Neuronal stem cell (in vitro differentiated cells): ENCODE measurements around the gene C17orf100.

ENCODE experiments used
- DNase-seq: peaks from one replicate; pipeline ENCODE4 v3.0.0-alpha.2; 2013; ENCODE audit warnings: low spot score
- H2AFZ ChIP-seq: one replicate; pipeline ENCODE4 v1.6.1; 2013; ENCODE audit warnings: mild to moderate bottlenecking, low read length, inconsistent platforms
- H2AK5ac ChIP-seq: 2 replicates; pipeline ENCODE4 v1.6.1; 2013; ENCODE audit warnings: low read depth, mild to moderate bottlenecking, inconsistent platforms, low read length, moderate library complexity, mixed read lengths
- H2BK120ac ChIP-seq: 2 replicates; pipeline ENCODE4 v1.6.1; 2013; ENCODE audit warnings: low read depth, mild to moderate bottlenecking, inconsistent platforms, low read length, moderate library complexity, mixed read lengths
- H2BK12ac ChIP-seq: one replicate; pipeline ENCODE4 v1.6.1; 2013; ENCODE audit warnings: low read length, inconsistent platforms
- H2BK15ac ChIP-seq: 2 replicates; pipeline ENCODE4 v1.6.1; 2013; ENCODE audit warnings: mild to moderate bottlenecking, low read length, inconsistent platforms, mixed read lengths
- H2BK5ac ChIP-seq: one replicate; pipeline ENCODE4 v1.6.1; 2013; ENCODE audit warnings: inconsistent platforms, mild to moderate bottlenecking, low read length, moderate library complexity
- H3K14ac ChIP-seq: one replicate; pipeline ENCODE4 v1.6.1; 2013; ENCODE audit warnings: low read length, inconsistent platforms
- H3K18ac ChIP-seq: 2 replicates; pipeline ENCODE4 v1.6.1; 2013; ENCODE audit warnings: low read length, inconsistent platforms
- H3K23ac ChIP-seq: 2 replicates; pipeline ENCODE4 v1.6.1; 2013; ENCODE audit warnings: low read depth, mild to moderate bottlenecking, mixed read lengths, low read length, inconsistent platforms; ENCODE audit not compliant: poor library complexity
- H3K27ac ChIP-seq: replicated peaks from 3 replicates; pipeline ENCODE4 v1.5.1; 2013; ENCODE audit warnings: low read length, inconsistent platforms
- H3K27me3 ChIP-seq, 3 experiments: 2 replicates each; pipeline ENCODE4 v1.6.1; 2013; ENCODE audit warnings: low read length in 3 of 3, mild to moderate bottlenecking in 2 of 3, inconsistent platforms in 1 of 3, low read depth in 1 of 3, mixed read lengths in 1 of 3, moderate library complexity in 1 of 3; ENCODE audit not compliant: control insufficient read depth in 3 of 3, insufficient read depth in 3 of 3
- H3K36me3 ChIP-seq, 2 donors: replicated peaks in 1 of 2; 2 replicates each; pipeline ENCODE4 v1.6.1; 2013; ENCODE audit warnings: low read length in 2 of 2; ENCODE audit not compliant: control insufficient read depth in 2 of 2, insufficient read depth in 2 of 2
- H3K4ac ChIP-seq: 2 replicates; pipeline ENCODE4 v1.6.1; 2013; ENCODE audit warnings: inconsistent platforms, mild to moderate bottlenecking, low read length, moderate library complexity
- H3K4me1 ChIP-seq, 2 donors: 1 replicate in 1 of 2; 2 replicates in 1 of 2; pipeline ENCODE4 v1.6.1; 2013; ENCODE audit warnings: low read length in 2 of 2, low read depth in 1 of 2; ENCODE audit not compliant: control insufficient read depth in 2 of 2, insufficient read depth in 1 of 2
- H3K4me2 ChIP-seq: one replicate; pipeline ENCODE4 v1.6.1; 2013; ENCODE audit warnings: mild to moderate bottlenecking, low read length, inconsistent platforms; ENCODE audit not compliant: insufficient read depth, poor library complexity, severe bottlenecking
- H3K4me3 ChIP-seq, 2 donors: 2 replicates each; pipeline ENCODE4 v1.5.1; 2013; ENCODE audit warnings: low read length in 2 of 2, mild to moderate bottlenecking in 2 of 2, inconsistent platforms in 1 of 2, moderate library complexity in 1 of 2
- H3K79me1 ChIP-seq: one replicate; pipeline ENCODE4 v1.6.1; 2013; ENCODE audit warnings: low read depth, mild to moderate bottlenecking, inconsistent platforms, low read length, moderate library complexity
- H3K9ac ChIP-seq: one replicate; pipeline ENCODE4 v1.6.1; 2013; ENCODE audit warnings: mild to moderate bottlenecking, low read depth, low read length, inconsistent platforms; ENCODE audit not compliant: poor library complexity
- H3K9me3 ChIP-seq, 2 donors: replicated peaks in 1 of 2; 2 replicates each; pipeline versions ENCODE3 to v1.6.1; 2013; ENCODE audit warnings: low read length in 2 of 2, mild to moderate bottlenecking in 2 of 2, inconsistent platforms in 1 of 2, low read depth in 1 of 2, mixed read lengths in 1 of 2, moderate library complexity in 1 of 2; ENCODE audit not compliant: control insufficient read depth in 2 of 2, insufficient read depth in 1 of 2
- H4K8ac ChIP-seq: one replicate; pipeline ENCODE4 v1.6.1; 2013; ENCODE audit warnings: low read depth, mild to moderate bottlenecking, inconsistent platforms, low read length, moderate library complexity
- H4K91ac ChIP-seq: one replicate; pipeline ENCODE4 v1.6.1; 2013; ENCODE audit warnings: low read length, low read depth, mild to moderate bottlenecking, inconsistent platforms; ENCODE audit not compliant: poor library complexity
- WGBS, 2 donors: extraction: QIAGEN DNeasy Blood & Tissue Kit; methylation state at CpG; one replicate each; pipeline ENCODE4 v1.1.7; 2013; ENCODE audit warnings: missing lambda C conversion rate in 2 of 2, mixed read lengths in 1 of 2; ENCODE audit not compliant: insufficient read length in 2 of 2, insufficient replicate concordance in 1 of 2; ENCODE audit errors: extremely low coverage in 2 of 2; 5-methylcytosine and 5-hydroxymethylcytosine counted together

C17orf100 gene

DNA sequence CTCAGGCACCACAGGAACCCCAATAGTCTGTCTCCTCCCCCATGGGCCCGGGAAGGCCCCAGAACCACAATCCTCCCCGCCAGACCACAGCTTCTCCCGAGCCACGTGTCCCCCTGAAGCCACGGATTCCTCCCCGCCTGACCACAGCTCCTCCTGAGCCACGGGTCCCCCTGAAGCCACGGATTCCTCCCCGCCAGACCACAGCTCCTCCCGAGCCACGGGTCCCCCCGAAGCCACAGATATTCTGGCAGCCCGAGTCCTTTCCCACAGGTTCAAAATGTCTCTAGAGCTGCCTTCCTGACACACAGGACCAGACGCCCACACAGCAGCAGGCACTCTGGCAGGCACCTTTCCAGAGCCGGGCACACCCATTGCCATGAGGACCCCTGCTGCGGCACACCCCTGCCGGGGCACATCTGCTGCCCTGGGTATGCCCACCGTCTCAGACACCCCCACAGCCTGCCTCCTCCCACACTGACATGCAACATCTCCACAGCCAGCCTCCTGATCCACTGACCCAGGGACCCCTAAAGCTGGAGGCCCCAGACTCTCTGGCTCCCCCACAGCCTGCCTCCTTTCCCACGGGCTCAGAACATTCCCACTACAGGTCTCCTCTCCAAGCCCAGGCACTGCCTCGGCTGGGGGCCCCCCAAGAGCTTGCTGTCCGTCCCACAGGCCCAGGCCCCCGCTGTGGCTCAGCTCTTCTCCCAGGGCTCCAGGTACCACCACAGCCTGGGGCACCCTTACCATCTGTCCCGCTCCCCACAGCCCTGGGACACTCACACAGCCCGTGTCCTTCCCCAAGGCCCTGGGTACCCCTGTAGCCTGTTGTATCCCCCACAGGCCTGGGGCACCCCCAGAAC is 13.3 kb upstream of the C17orf100 start:
- DNase-seq: no peak
- H3K4me2 ChIP-seq: no peak overlapping the region
- no peak overlapping the region for H3K9ac ChIP-seq
- no peak overlapping the region for H2BK5ac ChIP-seq
- H3K23ac ChIP-seq: peak overlapping the region; percentile 34
- no peak overlapping the region for H3K27ac ChIP-seq
- no peaks in the 10 kb centered on the region for H3K27me3 ChIP-seq
- peaks cover 5 to 57% of the 10 kb centered on the region in 2 donors for H3K36me3 ChIP-seq
- peak overlapping the region; percentile 25 for H2AK5ac ChIP-seq
- H3K4ac ChIP-seq: no peak overlapping the region
- H3K14ac ChIP-seq: no peak overlapping the region
- peak overlapping the region; percentile 65 for H4K8ac ChIP-seq
- H3K9me3 ChIP-seq: peaks cover 0 to 2% of the 10 kb centered on the region in 2 donors
- no peak overlapping the region for H2BK120ac ChIP-seq
- H2BK15ac ChIP-seq: peak overlapping the region; percentile 6
- no peak overlapping the region for H3K18ac ChIP-seq
- peak overlapping the region in 1 of 2 donors; percentile 76 for H3K4me3 ChIP-seq
- no peak overlapping the region for H2AFZ ChIP-seq
- H3K79me1 ChIP-seq: peaks cover 33% of the 10 kb centered on the region
- H3K4me1 ChIP-seq: peaks cover 9 to 13% of the 10 kb centered on the region in 2 donors
- H2BK12ac ChIP-seq: peak overlapping the region; percentile 2
- H4K91ac ChIP-seq: no peak overlapping the region
- no CpG with 5 or more reads among the region's 24 CpGs for WGBS, 2 donors

DNA sequence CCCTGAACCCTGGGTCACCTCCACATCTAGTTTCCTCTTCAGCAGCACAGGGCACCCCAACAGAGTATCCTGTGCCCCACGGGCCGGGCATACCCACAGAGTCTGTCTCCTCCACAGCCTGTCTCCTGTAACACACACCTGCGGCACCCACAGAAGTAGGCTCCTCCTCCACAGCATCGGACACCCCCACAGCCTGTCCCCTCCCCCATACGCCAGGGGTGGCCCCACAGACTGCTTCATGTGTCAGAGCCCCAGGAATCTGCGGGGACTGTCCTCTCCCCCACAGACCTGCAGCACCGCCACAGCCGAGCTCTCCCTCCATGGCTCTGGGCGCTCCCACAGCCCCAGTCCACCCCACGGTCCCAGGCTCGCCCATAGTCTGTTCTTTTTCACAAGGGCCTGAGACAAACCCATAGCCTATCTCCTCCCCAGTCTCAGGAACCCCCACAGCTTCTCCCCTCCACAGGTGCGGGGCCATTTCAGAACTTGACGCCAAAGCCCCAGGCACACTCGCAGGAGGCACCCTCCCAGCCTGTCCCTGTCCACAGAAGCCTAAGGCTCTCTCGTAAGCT is 12.5 kb upstream of the C17orf100 start:
- H3K14ac ChIP-seq: peak overlapping the region; percentile 9
- no peak overlapping the region for H2BK15ac ChIP-seq
- peak overlapping the region; percentile 90 for H3K4me2 ChIP-seq
- H2BK120ac ChIP-seq: peak overlapping the region; percentile 9
- H3K9ac ChIP-seq: no peak overlapping the region
- H4K8ac ChIP-seq: no peak overlapping the region
- H2AK5ac ChIP-seq: peak overlapping the region; percentile 97
- no peak overlapping the region for H2AFZ ChIP-seq
- no peak overlapping the region for H3K27ac ChIP-seq
- H3K23ac ChIP-seq: peak overlapping the region; percentile 50
- H4K91ac ChIP-seq: no peak overlapping the region
- no peak for DNase-seq
- H3K4me1 ChIP-seq: peaks cover 9 to 13% of the 10 kb centered on the region in 2 donors
- peaks cover 33% of the 10 kb centered on the region for H3K79me1 ChIP-seq
- no peak overlapping the region for H3K18ac ChIP-seq
- peak overlapping the region; percentile 70 for H3K4ac ChIP-seq
- no peak overlapping the region for H2BK5ac ChIP-seq
- no CpG with 5 or more reads among the region's 15 CpGs for WGBS, 2 donors
- no peaks in the 10 kb centered on the region for H3K9me3 ChIP-seq
- H3K36me3 ChIP-seq: peaks cover 5 to 57% of the 10 kb centered on the region in 2 donors
- peak overlapping the region; percentile 76 to 97 for H3K4me3 ChIP-seq
- no peaks in the 10 kb centered on the region for H3K27me3 ChIP-seq
- H2BK12ac ChIP-seq: no peak overlapping the region

- Histone ChIP-seq H3K27me3 (no peaks in the 10 kb centered on the region), H3K14ac (peak overlapping the region; percentile 76), H3K18ac (peak overlapping the region; percentile 98), H2BK15ac (peak overlapping the region; percentile 78), H3K4me1 (peaks cover 9 to 13% of the 10 kb centered on the region in 2 donors), H3K4ac (peak overlapping the region; percentile 97), H3K4me2 (peak overlapping the region; percentile 90), H2AK5ac (peak overlapping the region; percentile 97), H2AFZ (peak overlapping the region; percentile 100), H3K36me3 (peaks cover 4 to 57% of the 10 kb centered on the region in 2 donors), H4K8ac (no peak overlapping the region), H3K9ac (peak overlapping the region; percentile 98), H3K9me3 (no peaks in the 10 kb centered on the region), H4K91ac (no peak overlapping the region), H3K23ac (peak overlapping the region; percentile 71), H3K79me1 (peaks cover 31% of the 10 kb centered on the region), H2BK12ac (peak overlapping the region; percentile 30), H2BK5ac (peak overlapping the region; percentile 69), H3K4me3 (peak overlapping the region; percentile 76 to 97), H3K27ac (peak overlapping the region; percentile 94), H2BK120ac (no peak overlapping the region)
- WGBS, 2 donors: no CpG with 5 or more reads among the region's 67 CpGs
- no peak for DNase-seq
These were observed 11.7 kb upstream of the C17orf100 start for GRCh38 chr17:6639586-6640535.
